Activated CD8-positive, alpha-beta memory T cell treated with anti-CD3 and anti-CD28 coated beads, Interleukin-2, amount 50 U/mL, for 48 hours (primary cell): Measurements from ENCODE around the gene MAPK1IP1L.
A peak's percentile ranks its signal among the peaks of the same experiment; 100 is the strongest.
"Not testable (repeated sequence)": the region's sequence is repeated elsewhere in the genome, so short reads cannot be mapped to it uniquely, and the experiment has no call there.

ENCODE experiments used
- DNase-seq: peaks from one replicate; pipeline ENCODE4 v3.0.0-alpha.2; 2020

Gene MAPK1IP1L

GRCh38 chr14:55051423-55052268, at the start of gene MAPK1IP1L:
Gene MAPK1IP1L, plus strand, starts transcription at chr14:55051647. Its CDS starts 10,037 bp downstream, at chr14:55061684.
- DNase-seq, result peak; percentile 98

- DNase-seq, result no peak
Observed at GRCh38 chr14:55005071-55005470, 46.4 kb upstream of the MAPK1IP1L start.

GRCh38 chr14:55015006-55015405, 36.4 kb upstream of the MAPK1IP1L start:
- DNase-seq, result no peak

- DNase-seq, result no peak
Observed at GRCh38 chr14:55019968-55020554, 31.4 kb upstream of the MAPK1IP1L start.

- DNase-seq, result not testable (repeated sequence)
Observed at GRCh38 chr14:55024365-55024764, 27.1 kb upstream of the MAPK1IP1L start.

- no peak for DNase-seq
Observed at GRCh38 chr14:55025948-55026347, 25.5 kb upstream of the MAPK1IP1L start.

- no peak for DNase-seq
Observed at GRCh38 chr14:55026441-55026792, 25.0 kb upstream of the MAPK1IP1L start.

GRCh38 chr14:55026793-55027561, 24.5 kb upstream of the MAPK1IP1L start, which contains the start of the genes SOCS4 and WDHD1:
Gene SOCS4, plus strand, starts transcription at chr14:55027236. Its CDS starts 15,806 bp downstream, at chr14:55043042.
Gene WDHD1, minus strand, starts transcription at chr14:55027099. Its CDS starts 312 bp downstream, at chr14:55026787.
- peak; percentile 100 for DNase-seq

- DNase-seq, result no peak
Observed at GRCh38 chr14:55028066-55028465, 23.4 kb upstream of the MAPK1IP1L start.

GRCh38 chr14:55028476-55028875, 23.0 kb upstream of the MAPK1IP1L start:
- no peak for DNase-seq

- no peak for DNase-seq
Observed at GRCh38 chr14:55031190-55031589, 20.3 kb upstream of the MAPK1IP1L start.

- not testable (repeated sequence) for DNase-seq
Observed at GRCh38 chr14:55037995-55038394, 13.5 kb upstream of the MAPK1IP1L start.

GRCh38 chr14:55038708-55039107, 12.7 kb upstream of the MAPK1IP1L start:
- no peak for DNase-seq

GRCh38 chr14:55043528-55043927, 7.9 kb upstream of the MAPK1IP1L start:
- no peak for DNase-seq

- DNase-seq, result no peak
Observed at GRCh38 chr14:55045087-55045486, 6.4 kb upstream of the MAPK1IP1L start.

GRCh38 chr14:55047301-55048053, 4.0 kb upstream of the MAPK1IP1L start:
- no peak for DNase-seq

- DNase-seq, result no peak
Observed at GRCh38 chr14:55048900-55049436, 2.5 kb upstream of the MAPK1IP1L start.

GRCh38 chr14:55051165-55051422, 353 bp upstream of the MAPK1IP1L start:
- DNase-seq, result no peak

- DNase-seq, result no peak
Observed at GRCh38 chr14:55052269-55052930, 953 bp downstream of the MAPK1IP1L start.

- DNase-seq, result no peak
Observed at GRCh38 chr14:55053018-55053417, 1.6 kb downstream of the MAPK1IP1L start.

- DNase-seq, result no peak
Observed at GRCh38 chr14:55053500-55053899, 2.1 kb downstream of the MAPK1IP1L start.

- DNase-seq, result no peak
Observed at GRCh38 chr14:55054098-55054497, 2.7 kb downstream of the MAPK1IP1L start.
